Mesenchymal stem cell (in vitro differentiated cells and primary cell): ENCODE data around the gene TMEM213.
"Not testable (repeated sequence)": the region's sequence is repeated elsewhere in the genome, so short reads cannot be mapped to it uniquely, and the experiment has no call there.

Experiments
- DNase-seq: peaks from one replicate; pipeline ENCODE4 v3.0.0-alpha.2; 2013
- H2AFZ ChIP-seq: one replicate; pipeline ENCODE4 v1.6.1; 2013; ENCODE audit warnings: low read depth, mild to moderate bottlenecking, control low read depth, inconsistent platforms, low read length, moderate library complexity
- H2AK5ac ChIP-seq: 2 replicates; pipeline ENCODE4 v1.6.1; 2013; ENCODE audit warnings: low read length, moderate library complexity, mild to moderate bottlenecking, inconsistent platforms; ENCODE audit not compliant: severe bottlenecking
- H2BK120ac ChIP-seq: one replicate; pipeline ENCODE4 v1.6.1; 2013; ENCODE audit warnings: low read depth, mild to moderate bottlenecking, inconsistent platforms, low read length, moderate library complexity
- H2BK12ac ChIP-seq, 2 experiments: one replicate each; pipeline ENCODE4 v1.6.1; 2013; ENCODE audit warnings: inconsistent platforms in 2 of 2, low read length in 2 of 2, mild to moderate bottlenecking in 2 of 2, moderate library complexity in 2 of 2, control low read depth in 1 of 2
- H2BK15ac ChIP-seq: one replicate; pipeline ENCODE4 v1.6.1; 2013; ENCODE audit warnings: mild to moderate bottlenecking, low read depth, inconsistent platforms; ENCODE audit not compliant: poor library complexity, severe bottlenecking
- H2BK5ac ChIP-seq: 2 replicates; pipeline ENCODE4 v1.6.1; 2013; ENCODE audit warnings: low read depth, mild to moderate bottlenecking, low read length, control low read depth, inconsistent platforms; ENCODE audit not compliant: poor library complexity, severe bottlenecking
- H3K14ac ChIP-seq, 2 experiments: one replicate each; pipeline ENCODE4 v1.6.1; 2013; ENCODE audit warnings: inconsistent platforms in 2 of 2, low read length in 2 of 2, control low read depth in 1 of 2, mild to moderate bottlenecking in 1 of 2, moderate library complexity in 1 of 2
- H3K18ac ChIP-seq, 2 experiments: one replicate each; pipeline ENCODE4 v1.6.1; 2013; ENCODE audit warnings: inconsistent platforms in 2 of 2, low read length in 2 of 2, control low read depth in 1 of 2, low read depth in 1 of 2, mild to moderate bottlenecking in 1 of 2
- H3K23ac ChIP-seq, 2 experiments: one replicate each; pipeline ENCODE4 v1.6.1; 2013; ENCODE audit warnings: inconsistent platforms in 2 of 2, low read length in 2 of 2, mild to moderate bottlenecking in 2 of 2, moderate library complexity in 2 of 2, control low read depth in 1 of 2
- H3K27ac ChIP-seq: 2 replicates; pipeline ENCODE4 v1.5.1; 2013; ENCODE audit warnings: mild to moderate bottlenecking, moderate library complexity, low read length, control low read depth, inconsistent platforms; ENCODE audit not compliant: poor library complexity, severe bottlenecking
- H3K27me3 ChIP-seq, 2 experiments: 2 replicates each; pipeline versions ENCODE4 v1.6.1 to v1.7.0; 2013; ENCODE audit warnings: low read length in 2 of 2, mild to moderate bottlenecking in 2 of 2, moderate library complexity in 2 of 2, control low read depth in 1 of 2, inconsistent platforms in 1 of 2; ENCODE audit not compliant: control insufficient read depth in 1 of 2, insufficient read depth in 1 of 2
- H3K36me3 ChIP-seq, 2 experiments: 2 replicates each; pipeline versions ENCODE4 v1.6.1 to v1.7.0; 2013; ENCODE audit warnings: low read length in 2 of 2, control low read depth in 1 of 2, inconsistent platforms in 1 of 2, low read depth in 1 of 2, mild to moderate bottlenecking in 1 of 2; ENCODE audit not compliant: insufficient read depth in 2 of 2, control insufficient read depth in 1 of 2
- H3K4ac ChIP-seq, 2 experiments: one replicate each; pipeline ENCODE4 v1.6.1; 2013; ENCODE audit warnings: inconsistent platforms in 2 of 2, low read length in 2 of 2, mild to moderate bottlenecking in 2 of 2, moderate library complexity in 2 of 2, control low read depth in 1 of 2, low read depth in 1 of 2
- H3K4me1 ChIP-seq: 2 replicates; pipeline ENCODE4 v1.6.1; 2013; ENCODE audit warnings: low read depth, low read length, control low read depth; ENCODE audit not compliant: control insufficient read depth, insufficient read depth
- H3K4me2 ChIP-seq: 2 replicates; pipeline ENCODE4 v1.6.1; 2013; ENCODE audit warnings: low read length, mild to moderate bottlenecking, inconsistent platforms; ENCODE audit not compliant: poor library complexity, severe bottlenecking
- H3K4me3 ChIP-seq, 2 experiments: 2 replicates each; pipeline versions ENCODE4 v1.5.1 to v1.7.0; 2013; ENCODE audit warnings: low read length in 2 of 2, mild to moderate bottlenecking in 2 of 2, control low read depth in 1 of 2, low read depth in 1 of 2; ENCODE audit not compliant: insufficient read depth in 1 of 2
- H3K79me1 ChIP-seq: replicated peaks from 2 replicates; pipeline ENCODE4 v1.6.1; 2013; ENCODE audit warnings: mild to moderate bottlenecking, control low read depth, low read length, inconsistent platforms; ENCODE audit not compliant: poor library complexity, severe bottlenecking
- H3K9ac ChIP-seq: 2 replicates; pipeline ENCODE4 v1.7.0; 2013; ENCODE audit warnings: mild to moderate bottlenecking, low read length, moderate library complexity
- H3K9me3 ChIP-seq: 2 replicates; pipeline ENCODE4 v1.7.0; 2013; ENCODE audit warnings: mild to moderate bottlenecking, low read length; ENCODE audit not compliant: control insufficient read depth
- H4K8ac ChIP-seq: one replicate; pipeline ENCODE4 v1.6.1; 2013; ENCODE audit warnings: inconsistent platforms, mild to moderate bottlenecking, low read length, moderate library complexity
- H4K91ac ChIP-seq: one replicate; pipeline ENCODE4 v1.6.1; 2013; ENCODE audit warnings: mild to moderate bottlenecking, low read length, inconsistent platforms
- WGBS: methylation state at CpG from one replicate; pipeline ENCODE4 v1.1.7; 2013; ENCODE audit warnings: mixed read lengths; 5-methylcytosine and 5-hydroxymethylcytosine counted together

Gene TMEM213

GRCh38 chr7:138797046-138797445, 748 bp upstream of the TMEM213 start:
- not testable (repeated sequence) for H2BK15ac ChIP-seq, H3K4ac ChIP-seq, H2BK120ac ChIP-seq, H3K27me3 ChIP-seq, H4K8ac ChIP-seq, H3K9me3 ChIP-seq, H3K9ac ChIP-seq, H4K91ac ChIP-seq, H3K23ac ChIP-seq, H3K4me2 ChIP-seq, DNase-seq, H2BK12ac ChIP-seq, H2AFZ ChIP-seq, H3K79me1 ChIP-seq, H2AK5ac ChIP-seq, H3K14ac ChIP-seq, H2BK5ac ChIP-seq, H3K18ac ChIP-seq, H3K4me3 ChIP-seq, H3K36me3 ChIP-seq, H3K27ac ChIP-seq
- peaks cover 14% of the 10 kb centered on the region for H3K4me1 ChIP-seq
- 96% methylated on average over 3 of the region's 4 CpGs for WGBS

GRCh38 chr7:138798836-138799235, 1.0 kb downstream of the TMEM213 start:
- Histone ChIP-seq H3K27me3 (no peaks in the 10 kb centered on the region), H2AFZ (no peak overlapping the region), H3K23ac (no peak overlapping the region), H4K91ac (no peak overlapping the region), H3K18ac (no peak overlapping the region), H2BK120ac (no peak overlapping the region), H3K4me2 (no peak overlapping the region), H3K4me1 (peaks cover 14% of the 10 kb centered on the region), H2BK15ac (no peak overlapping the region), H3K79me1 (no peaks in the 10 kb centered on the region), H2AK5ac (no peak overlapping the region), H3K4ac (no peak overlapping the region), H4K8ac (no peak overlapping the region), H3K4me3 (no peak overlapping the region), H2BK5ac (peak overlapping the region; percentile 3), H3K36me3 (no peaks in the 10 kb centered on the region), H3K14ac (no peak overlapping the region), H3K9ac (no peak overlapping the region), H2BK12ac (no peak overlapping the region), H3K9me3 (no peaks in the 10 kb centered on the region), H3K27ac (no peak overlapping the region)
- DNase-seq, result no peak
- 76% methylated on average over 5 of the region's 5 CpGs for WGBS

- Histone ChIP-seq H2BK5ac (no peak overlapping the region), H3K18ac (no peak overlapping the region), H3K4ac (no peak overlapping the region), H3K14ac (no peak overlapping the region), H3K9ac (no peak overlapping the region), H2BK12ac (no peak overlapping the region), H3K27me3 (no peaks in the 10 kb centered on the region), H3K4me3 (no peak overlapping the region), H3K4me2 (no peak overlapping the region), H2BK15ac (no peak overlapping the region), H3K4me1 (peaks cover 14% of the 10 kb centered on the region), H2BK120ac (no peak overlapping the region), H3K27ac (no peak overlapping the region), H2AK5ac (no peak overlapping the region), H3K36me3 (no peaks in the 10 kb centered on the region), H4K8ac (no peak overlapping the region), H3K9me3 (no peaks in the 10 kb centered on the region), H3K79me1 (no peaks in the 10 kb centered on the region), H3K23ac (no peak overlapping the region), H4K91ac (no peak overlapping the region), H2AFZ (no peak overlapping the region)
- 65% methylated on average over 5 of the region's 7 CpGs for WGBS
- DNase-seq, result no peak
Observed at GRCh38 chr7:138799336-138800000, 1.7 kb downstream of the TMEM213 start.

GRCh38 chr7:138801256-138801655, 3.5 kb downstream of the TMEM213 start:
- no peak overlapping the region for H3K27ac ChIP-seq
- no peak overlapping the region for H2BK15ac ChIP-seq
- H3K36me3 ChIP-seq, result no peaks in the 10 kb centered on the region
- H4K91ac ChIP-seq, result no peak overlapping the region
- no peak overlapping the region for H2AK5ac ChIP-seq
- H3K18ac ChIP-seq, result no peak overlapping the region
- H2BK5ac ChIP-seq, result no peak overlapping the region
- no peak overlapping the region for H3K4me2 ChIP-seq
- H3K9ac ChIP-seq, result no peak overlapping the region
- no peak overlapping the region for H3K4me3 ChIP-seq
- H3K23ac ChIP-seq, result no peak overlapping the region
- WGBS, result 98% methylated on average over 3 of the region's 3 CpGs
- H3K14ac ChIP-seq, result no peak overlapping the region
- H2BK12ac ChIP-seq, result no peak overlapping the region
- H3K4ac ChIP-seq, result no peak overlapping the region
- no peaks in the 10 kb centered on the region for H3K27me3 ChIP-seq
- H3K4me1 ChIP-seq, result peaks cover 11% of the 10 kb centered on the region
- no peaks in the 10 kb centered on the region for H3K79me1 ChIP-seq
- no peak for DNase-seq
- H3K9me3 ChIP-seq, result no peaks in the 10 kb centered on the region
- H2AFZ ChIP-seq, result no peak overlapping the region
- no peak overlapping the region for H4K8ac ChIP-seq
- H2BK120ac ChIP-seq, result no peak overlapping the region
